ENCODE data around the gene NADK2. TPM values are rescaled to one million over a fixed set of nuclear protein-coding genes. Genes with fewer than 3 reads are reported as not detected.

Gene NADK2
- total RNA-seq, 2 donors from 2014 or later: 13.6 to 20.9 TPM

DNA sequence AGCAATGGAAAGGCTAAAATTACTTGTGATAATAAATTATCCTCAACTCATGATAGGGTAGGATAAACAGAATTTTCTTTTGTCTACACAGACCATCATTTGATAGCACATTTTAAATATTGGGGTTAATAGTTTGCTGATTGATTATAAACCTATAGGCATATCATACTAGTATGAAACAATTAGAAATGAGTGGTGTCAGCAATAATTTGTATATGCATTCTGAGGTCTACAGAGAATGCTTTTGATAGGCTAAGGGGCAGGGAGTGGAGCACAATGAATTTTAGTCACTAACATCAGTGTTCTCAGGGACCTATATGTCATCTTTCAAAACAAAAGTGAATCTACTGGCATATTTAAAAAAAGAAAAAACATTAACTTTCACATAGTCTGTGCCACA is 27.8 kb upstream of the NADK2 start:
- ATAC-seq (replicated peaks in 1 of 2) (no peak), DNase-seq (no peak)
- Mint-ChIP-seq H3K4me1 (ENCODE audit: low read depth) (no peaks in the 10 kb centered on the region), H3K27me3 (ENCODE audit: low read depth) (no peaks in the 10 kb centered on the region), H3K9me3 (no peaks in the 10 kb centered on the region), H3K36me3 (ENCODE audit: insufficient read depth in 2 of 2) (no peaks in the 10 kb centered on the region), H3K27ac (no peak overlapping the region), H3K4me3 (no peak overlapping the region)

DNA sequence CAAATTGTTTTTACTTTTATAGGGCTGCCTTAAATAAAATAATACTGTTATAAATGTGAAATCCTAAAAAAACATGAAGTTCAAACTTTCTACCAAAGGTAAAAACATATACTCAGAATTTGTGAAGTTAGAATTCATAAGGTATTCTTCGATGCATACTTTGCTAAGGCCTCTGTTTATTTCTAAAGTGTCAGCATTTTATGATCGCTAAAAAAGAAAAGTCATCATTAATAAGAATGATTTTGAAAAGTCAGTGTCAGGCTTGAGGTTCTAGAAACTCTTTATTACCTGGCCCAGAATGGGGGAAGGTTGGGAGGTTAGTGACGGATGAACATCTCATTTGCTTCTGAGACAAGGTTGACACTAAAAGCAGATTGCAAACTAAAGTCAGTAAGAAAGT is 26.2 kb upstream of the NADK2 start:
- no peaks in the 10 kb centered on the region for H3K4me1 Mint-ChIP-seq (ENCODE audit: low read depth)
- no peak for DNase-seq
- no peak for ATAC-seq (replicated peaks in 1 of 2)
- no peaks in the 10 kb centered on the region for H3K9me3 Mint-ChIP-seq
- H3K36me3 Mint-ChIP-seq (ENCODE audit: insufficient read depth in 2 of 2): no peaks in the 10 kb centered on the region
- H3K27me3 Mint-ChIP-seq (ENCODE audit: low read depth): no peaks in the 10 kb centered on the region
- no peak overlapping the region for H3K4me3 Mint-ChIP-seq
- H3K27ac Mint-ChIP-seq: no peak overlapping the region

DNA sequence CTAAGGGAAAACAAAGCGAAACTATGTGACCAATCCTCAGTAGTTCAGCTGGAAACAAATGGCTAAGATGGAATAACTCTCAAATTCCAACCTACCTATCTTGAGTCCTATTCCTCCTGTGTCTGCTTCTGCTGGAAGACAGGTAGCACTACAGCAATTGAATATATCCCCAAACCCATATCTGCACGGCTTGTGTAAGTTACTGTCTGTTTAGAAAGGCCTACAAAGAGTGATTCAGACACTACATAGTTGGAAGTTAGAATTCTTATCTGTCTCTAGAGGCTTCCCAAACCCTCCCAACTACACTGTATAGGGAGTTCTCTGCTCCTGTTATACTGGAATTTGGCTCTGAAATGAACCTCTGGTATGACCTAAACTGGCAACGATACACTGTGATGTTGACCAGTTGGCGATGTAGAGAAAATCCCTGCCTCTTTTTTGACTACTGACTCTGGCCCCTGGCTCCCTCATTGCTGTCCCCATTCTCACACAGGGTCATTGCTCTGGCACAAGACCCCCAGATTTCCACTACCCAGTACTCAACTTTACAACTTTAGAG is 22.6 kb upstream of the NADK2 start:
- Mint-ChIP-seq H3K27me3 (ENCODE audit: low read depth) (no peaks in the 10 kb centered on the region), H3K27ac (no peak overlapping the region), H3K4me3 (no peak overlapping the region), H3K4me1 (ENCODE audit: low read depth) (no peaks in the 10 kb centered on the region), H3K9me3 (no peaks in the 10 kb centered on the region), H3K36me3 (ENCODE audit: insufficient read depth in 2 of 2) (no peaks in the 10 kb centered on the region)
- ATAC-seq (replicated peaks in 1 of 2) (no peak), DNase-seq (no peak)

DNA sequence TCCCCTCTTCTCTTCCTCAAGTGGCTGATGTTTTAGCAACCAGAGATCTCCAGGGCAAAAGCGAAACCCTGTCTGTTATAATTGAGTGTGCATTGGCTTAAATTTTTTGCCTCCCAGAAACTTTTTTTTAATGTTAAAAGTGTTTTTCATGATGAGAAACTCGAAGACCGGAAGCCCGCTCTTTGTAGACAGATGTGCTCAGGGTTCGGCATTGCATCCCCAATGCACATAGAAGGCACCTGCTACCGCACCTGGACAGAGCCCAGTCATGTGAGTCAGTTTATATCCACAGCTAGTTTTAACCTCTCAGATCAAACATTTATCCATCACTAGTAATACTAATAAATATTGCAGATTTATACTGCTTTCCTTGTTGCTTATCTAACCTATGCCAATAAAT is 19.5 kb upstream of the NADK2 start:
- no peaks in the 10 kb centered on the region for H3K27me3 Mint-ChIP-seq (ENCODE audit: low read depth)
- H3K4me1 Mint-ChIP-seq (ENCODE audit: low read depth): no peaks in the 10 kb centered on the region
- no peak for ATAC-seq (replicated peaks in 1 of 2)
- no peak for DNase-seq
- H3K9me3 Mint-ChIP-seq: no peaks in the 10 kb centered on the region
- H3K27ac Mint-ChIP-seq: no peak overlapping the region
- H3K4me3 Mint-ChIP-seq: no peak overlapping the region
- H3K36me3 Mint-ChIP-seq (ENCODE audit: insufficient read depth in 2 of 2): no peaks in the 10 kb centered on the region

DNA sequence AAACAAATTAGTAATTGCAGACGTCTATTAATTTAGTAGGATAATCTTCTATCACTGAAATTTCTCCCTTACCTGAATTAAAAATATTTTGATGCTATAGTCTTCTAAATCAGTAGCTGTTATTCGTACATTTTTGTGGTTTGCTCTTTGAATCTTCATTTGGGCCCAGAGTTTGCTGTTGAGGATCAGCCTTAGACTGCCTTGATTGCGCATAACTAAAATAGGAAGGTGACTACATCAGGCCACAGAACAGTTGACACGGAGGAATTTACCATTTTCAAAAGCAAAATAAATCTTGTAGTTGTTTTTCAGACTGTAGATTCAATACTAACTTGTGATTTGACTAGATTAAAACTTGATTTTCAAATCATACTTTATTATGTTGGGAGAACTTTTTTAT is 11.8 kb upstream of the NADK2 start:
- DNase-seq (no peak), ATAC-seq (replicated peaks in 1 of 2) (no peak)
- no peaks in the 10 kb centered on the region for H3K27me3 Mint-ChIP-seq (ENCODE audit: low read depth)
- no peaks in the 10 kb centered on the region for H3K36me3 Mint-ChIP-seq (ENCODE audit: insufficient read depth in 2 of 2)
- no peaks in the 10 kb centered on the region for H3K4me1 Mint-ChIP-seq (ENCODE audit: low read depth)
- H3K4me3 Mint-ChIP-seq: no peak overlapping the region
- no peak overlapping the region for H3K27ac Mint-ChIP-seq
- H3K9me3 Mint-ChIP-seq: no peaks in the 10 kb centered on the region

DNA sequence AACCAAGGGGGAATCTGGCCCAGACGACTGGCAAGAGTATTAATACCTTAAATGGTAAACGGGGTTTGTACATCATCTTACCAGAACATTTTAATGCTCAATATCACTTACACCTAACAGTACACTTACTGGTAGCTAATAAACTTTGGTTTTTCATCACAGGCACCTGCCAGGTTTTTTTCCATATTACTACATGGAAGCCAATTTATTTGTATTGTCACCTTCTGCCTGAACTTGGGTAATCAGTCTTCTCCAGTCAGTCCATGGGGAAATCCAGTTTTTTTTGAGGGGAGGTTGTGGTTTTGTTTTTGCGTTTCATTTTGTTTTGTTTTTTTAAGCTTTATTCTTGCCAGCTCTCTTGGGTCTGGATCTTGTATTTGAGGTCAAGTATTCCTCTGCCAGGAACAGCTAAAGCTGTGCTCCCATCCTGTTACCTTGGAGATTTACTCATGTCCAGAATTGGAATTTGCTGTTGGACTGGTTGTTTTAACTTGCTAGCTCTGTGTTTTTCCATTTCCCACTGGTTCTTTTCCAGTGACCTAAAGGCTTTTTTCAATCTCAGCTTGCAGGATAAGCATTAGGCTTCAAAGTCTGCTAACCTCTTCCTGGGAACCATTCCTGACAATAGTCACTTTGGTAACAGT is 11.1 kb upstream of the NADK2 start:
- H3K36me3 Mint-ChIP-seq (ENCODE audit: insufficient read depth in 2 of 2): no peaks in the 10 kb centered on the region
- ATAC-seq (replicated peaks in 1 of 2) (no peak), DNase-seq (no peak)
- no peaks in the 10 kb centered on the region for H3K27me3 Mint-ChIP-seq (ENCODE audit: low read depth)
- H3K4me3 Mint-ChIP-seq: no peak overlapping the region
- H3K9me3 Mint-ChIP-seq: no peaks in the 10 kb centered on the region
- no peaks in the 10 kb centered on the region for H3K4me1 Mint-ChIP-seq (ENCODE audit: low read depth)
- no peak overlapping the region for H3K27ac Mint-ChIP-seq

DNA sequence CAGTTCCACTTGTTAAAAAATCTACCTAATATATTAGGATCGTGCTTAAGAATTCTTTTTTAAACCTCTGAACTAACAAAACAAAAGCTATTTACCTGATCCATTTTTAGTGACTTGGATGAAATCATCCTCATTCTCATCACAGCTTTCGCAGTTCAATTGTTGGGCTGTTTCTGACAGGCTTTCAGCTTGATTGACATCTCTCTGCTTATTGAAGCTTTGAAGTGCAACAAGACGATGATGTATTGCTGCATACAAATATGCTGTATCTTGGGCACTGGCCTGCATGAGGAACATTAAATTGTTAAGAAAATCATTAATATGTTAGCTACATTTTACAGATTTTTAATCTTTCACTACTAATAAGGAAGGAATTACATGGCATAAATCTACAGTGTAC is 9.5 kb upstream of the NADK2 start:
- no peaks in the 10 kb centered on the region for H3K36me3 Mint-ChIP-seq (ENCODE audit: insufficient read depth in 2 of 2)
- H3K9me3 Mint-ChIP-seq: no peaks in the 10 kb centered on the region
- no peak overlapping the region for H3K27ac Mint-ChIP-seq
- no peak overlapping the region for H3K4me3 Mint-ChIP-seq
- no peaks in the 10 kb centered on the region for H3K27me3 Mint-ChIP-seq (ENCODE audit: low read depth)
- no peak for ATAC-seq (replicated peaks in 1 of 2)
- no peak for DNase-seq
- no peaks in the 10 kb centered on the region for H3K4me1 Mint-ChIP-seq (ENCODE audit: low read depth)

DNA sequence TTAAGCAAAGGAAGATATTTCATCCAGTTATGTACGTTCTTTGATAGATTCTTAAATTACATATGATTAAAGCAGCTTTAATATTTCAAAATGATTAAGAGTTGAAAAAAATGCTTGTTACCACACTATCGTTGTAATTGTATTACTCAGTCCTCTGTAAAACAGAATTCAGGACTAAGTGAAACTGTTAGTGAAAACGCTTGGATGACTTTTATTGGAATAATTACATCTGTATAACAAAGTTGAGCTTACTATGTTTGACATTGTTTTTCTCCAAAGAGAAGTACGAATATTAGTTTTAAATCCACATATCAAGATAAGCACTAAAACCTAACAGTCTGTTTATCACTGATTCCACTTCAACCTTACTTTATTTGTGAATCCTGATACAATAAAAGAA is 8.7 kb upstream of the NADK2 start:
- no peak overlapping the region for H3K4me3 Mint-ChIP-seq
- no peaks in the 10 kb centered on the region for H3K27me3 Mint-ChIP-seq (ENCODE audit: low read depth)
- H3K27ac Mint-ChIP-seq: no peak overlapping the region
- ATAC-seq (replicated peaks in 1 of 2) (no peak), DNase-seq (no peak)
- no peaks in the 10 kb centered on the region for H3K9me3 Mint-ChIP-seq
- H3K36me3 Mint-ChIP-seq (ENCODE audit: insufficient read depth in 2 of 2): no peaks in the 10 kb centered on the region
- no peaks in the 10 kb centered on the region for H3K4me1 Mint-ChIP-seq (ENCODE audit: low read depth)

DNA sequence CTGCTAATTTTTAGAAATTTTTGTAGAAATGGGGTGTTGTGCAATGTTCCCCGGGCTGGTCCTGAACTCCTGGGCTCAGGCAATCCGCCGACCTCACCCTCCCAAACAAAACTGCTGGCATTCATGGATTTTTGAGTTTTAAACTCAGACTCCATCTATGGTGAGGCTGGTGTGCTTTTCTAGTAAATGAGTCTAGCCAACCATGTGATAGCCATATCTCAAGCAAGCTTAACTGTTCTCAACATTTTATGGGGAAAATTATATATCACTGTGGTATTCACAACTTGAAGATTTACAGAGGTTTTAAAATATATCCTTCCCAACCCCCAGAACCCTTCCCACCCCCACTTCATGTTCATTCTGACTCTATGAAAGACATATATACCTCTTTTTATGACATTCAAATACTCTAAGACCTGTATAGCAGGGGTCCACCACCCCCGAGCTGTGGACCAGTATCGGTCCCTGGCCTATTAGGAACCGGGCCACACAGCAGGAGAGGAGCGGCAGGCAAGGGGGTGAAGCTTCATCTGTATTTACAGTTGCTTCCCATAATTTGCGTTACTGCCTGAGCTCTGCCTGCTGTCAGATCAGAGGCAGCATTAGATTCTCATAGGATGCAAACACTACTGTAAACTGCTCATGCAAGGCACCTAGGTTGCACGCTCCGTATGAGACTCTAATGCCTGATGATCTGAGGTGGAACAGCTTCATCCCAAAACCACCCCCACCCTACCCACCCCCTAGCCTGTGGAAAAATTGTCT is 4.5 kb upstream of the NADK2 start:
- H3K36me3 Mint-ChIP-seq (ENCODE audit: insufficient read depth in 2 of 2): no peaks in the 10 kb centered on the region
- ATAC-seq (replicated peaks in 1 of 2): no peak

DNA sequence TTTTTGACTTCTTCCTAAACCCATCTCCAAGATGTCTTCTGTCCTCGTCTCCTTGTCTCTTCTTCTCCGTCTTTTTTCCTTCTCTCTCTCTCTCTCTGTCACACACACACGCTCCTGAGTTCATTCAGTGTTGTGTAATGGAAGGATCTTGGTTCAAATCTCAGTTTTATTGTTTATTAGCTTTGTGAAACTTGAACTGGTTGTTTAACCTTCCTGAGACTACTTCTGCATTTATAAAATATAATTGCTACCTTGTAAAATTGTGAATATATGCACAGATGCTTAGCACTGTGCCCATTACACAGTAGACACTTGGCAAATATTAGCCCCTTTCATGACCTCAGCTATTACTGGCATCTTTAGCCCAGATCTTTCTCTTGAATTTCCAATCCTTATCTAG is 2.4 kb upstream of the NADK2 start:
- Mint-ChIP-seq H3K4me3 (peak overlapping the region in 1 of 2 donors; percentile 90), H3K36me3 (ENCODE audit: insufficient read depth in 2 of 2) (no peaks in the 10 kb centered on the region), H3K9me3 (no peaks in the 10 kb centered on the region), H3K27ac (no peak overlapping the region), H3K27me3 (ENCODE audit: low read depth) (no peaks in the 10 kb centered on the region), H3K4me1 (ENCODE audit: low read depth) (peaks cover 38% of the 10 kb centered on the region)
- DNase-seq (no peak), ATAC-seq (replicated peaks in 1 of 2) (no peak)

More for the DNA sequence above, 4.5 kb upstream of the NADK2 start:
- H3K4me3 Mint-ChIP-seq: no peak overlapping the region
- H3K27me3 Mint-ChIP-seq (ENCODE audit: low read depth): no peaks in the 10 kb centered on the region
- DNase-seq: no peak
- no peaks in the 10 kb centered on the region for H3K9me3 Mint-ChIP-seq
- H3K4me1 Mint-ChIP-seq (ENCODE audit: low read depth): peaks cover 22% of the 10 kb centered on the region
- no peak overlapping the region for H3K27ac Mint-ChIP-seq

DNA sequence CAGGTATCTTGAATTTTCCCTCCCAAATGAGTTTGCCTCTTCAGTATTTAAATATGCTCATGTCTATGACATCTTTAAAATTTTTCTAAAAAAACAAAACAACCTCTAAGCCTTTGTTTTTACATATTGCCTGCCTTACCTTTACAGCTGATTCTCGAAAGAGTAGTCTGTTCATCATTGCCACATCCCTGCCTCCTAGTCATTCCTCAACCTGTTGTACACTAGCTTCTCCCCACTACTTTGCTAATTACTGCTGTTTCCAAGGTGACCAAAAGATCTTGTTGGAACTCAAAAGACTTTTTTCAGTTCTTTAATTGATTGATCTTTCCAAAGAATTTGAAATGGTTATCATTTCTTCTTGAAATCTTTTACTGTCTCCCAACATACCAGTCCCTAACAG is 1.9 kb upstream of the NADK2 start:
- H3K4me1 Mint-ChIP-seq (ENCODE audit: low read depth): peaks cover 43% of the 10 kb centered on the region
- DNase-seq (no peak), ATAC-seq (replicated peaks in 1 of 2) (no peak)
- H3K27me3 Mint-ChIP-seq (ENCODE audit: low read depth): no peaks in the 10 kb centered on the region
- peak overlapping the region; percentile 90 to 91 for H3K4me3 Mint-ChIP-seq
- H3K9me3 Mint-ChIP-seq: no peaks in the 10 kb centered on the region
- peak overlapping the region; percentile 30 for H3K27ac Mint-ChIP-seq
- H3K36me3 Mint-ChIP-seq (ENCODE audit: insufficient read depth in 2 of 2): no peaks in the 10 kb centered on the region

DNA sequence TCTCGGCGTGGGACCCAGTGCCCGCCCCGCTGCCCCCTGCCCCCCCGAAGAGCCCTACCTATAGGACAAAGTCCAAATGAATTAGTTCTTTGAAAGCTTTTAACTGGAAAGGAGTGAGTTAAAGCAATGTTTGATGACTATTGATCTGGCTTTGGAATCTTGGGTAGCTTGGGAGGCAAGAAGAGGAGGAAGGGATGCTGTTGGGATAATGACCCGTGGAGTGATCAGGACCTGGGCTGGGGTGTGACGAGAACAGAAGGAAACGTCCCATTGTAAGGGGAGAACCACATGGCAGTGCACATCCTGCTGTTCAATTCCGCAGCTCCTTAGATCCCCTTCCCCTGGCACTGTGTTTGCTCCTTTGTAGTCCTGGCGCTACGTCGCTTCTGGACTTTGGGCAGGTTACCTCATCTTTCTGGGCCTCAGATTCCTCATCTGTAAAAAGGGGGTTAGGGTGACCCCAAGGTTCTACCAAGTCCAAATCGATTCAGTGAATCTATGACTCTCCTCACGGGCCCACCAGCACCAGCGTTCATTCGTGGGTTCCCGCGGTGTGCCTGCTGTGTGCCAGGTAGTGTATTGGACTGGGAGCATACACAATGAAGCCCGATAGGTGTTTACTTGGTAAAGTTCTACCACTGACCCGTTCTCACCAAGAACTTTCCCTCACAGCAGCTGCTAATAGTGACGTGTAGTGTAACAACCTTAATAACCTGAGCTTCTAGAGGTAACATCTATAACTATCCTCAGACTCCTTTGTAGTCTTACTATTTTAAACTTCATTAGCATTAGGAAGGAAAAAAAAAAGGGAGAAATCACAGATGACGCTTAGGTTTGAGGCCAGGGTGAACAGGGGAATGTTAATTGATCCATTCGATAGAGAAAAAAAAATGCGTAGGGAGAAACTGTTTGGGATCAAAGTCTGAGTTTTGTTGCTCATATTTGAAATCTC is 1.1 kb upstream of the NADK2 start:
- H3K4me3 Mint-ChIP-seq: peak overlapping the region; percentile 90 to 91
- no peaks in the 10 kb centered on the region for H3K36me3 Mint-ChIP-seq (ENCODE audit: insufficient read depth in 2 of 2)
- peak overlapping the region; percentile 77 for H3K27ac Mint-ChIP-seq
- ATAC-seq (replicated peaks in 1 of 2) (no peak), DNase-seq (peak in 1 of 2 donors; percentile 8)
- no peaks in the 10 kb centered on the region for H3K9me3 Mint-ChIP-seq
- H3K27me3 Mint-ChIP-seq (ENCODE audit: low read depth): no peaks in the 10 kb centered on the region
- H3K4me1 Mint-ChIP-seq (ENCODE audit: low read depth): peaks cover 46% of the 10 kb centered on the region
